GM21360 (cell line): ENCODE measurements around the gene TOR2A.
"Not testable (repeated sequence)": the region's sequence is repeated elsewhere in the genome, so short reads cannot be mapped to it uniquely, and the experiment has no call there.

Experiments
- ATAC-seq: cut with Tn5 transposase; IDR thresholded peaks from one replicate; pipeline ENCODE4 v1.9.1; 2021; ENCODE audit warnings: mild to moderate bottlenecking, moderate library complexity; ENCODE audit not compliant: unreplicated experiment

TOR2A gene

DNA sequence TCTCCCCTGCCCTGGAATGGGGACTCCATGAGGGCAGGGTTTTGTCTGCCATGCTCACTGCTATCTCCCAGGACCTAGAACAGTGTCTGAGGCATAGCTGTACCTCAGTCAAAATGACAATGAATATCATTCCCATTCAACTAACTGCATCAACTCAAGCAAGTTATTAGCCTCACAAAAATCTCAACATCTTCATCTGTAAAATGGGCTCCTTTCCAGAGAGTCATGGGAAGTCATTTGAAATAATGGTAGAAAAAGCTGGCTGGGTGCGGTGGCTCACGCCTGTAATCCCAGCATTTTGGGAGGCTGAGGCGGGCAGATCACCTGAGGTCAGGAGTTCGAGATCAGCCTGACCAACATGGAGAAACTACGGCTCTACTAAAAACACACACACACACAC lies 34.0 kb upstream of the TOR2A start:
- no peak for ATAC-seq

DNA sequence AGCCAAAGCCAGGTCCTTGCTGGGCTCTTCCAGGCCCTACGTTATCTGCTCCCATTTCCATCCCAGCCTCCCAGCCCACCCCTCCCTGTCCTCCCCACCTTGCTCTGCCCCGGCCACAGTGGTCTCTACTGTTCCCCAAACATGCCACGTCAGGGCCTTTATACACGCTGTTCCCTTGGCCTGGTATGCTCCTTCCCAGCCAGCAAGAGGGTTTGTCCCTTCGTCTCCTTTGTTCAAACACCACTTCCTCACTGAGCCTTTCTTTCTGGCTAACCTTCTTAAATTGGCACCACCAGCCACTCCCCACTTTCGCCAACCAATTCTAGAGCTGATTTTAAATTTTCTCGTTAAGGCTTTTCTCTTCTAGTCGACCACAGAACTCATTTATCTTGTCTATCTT lies 33.6 kb upstream of the TOR2A start:
- ATAC-seq: no peak

DNA sequence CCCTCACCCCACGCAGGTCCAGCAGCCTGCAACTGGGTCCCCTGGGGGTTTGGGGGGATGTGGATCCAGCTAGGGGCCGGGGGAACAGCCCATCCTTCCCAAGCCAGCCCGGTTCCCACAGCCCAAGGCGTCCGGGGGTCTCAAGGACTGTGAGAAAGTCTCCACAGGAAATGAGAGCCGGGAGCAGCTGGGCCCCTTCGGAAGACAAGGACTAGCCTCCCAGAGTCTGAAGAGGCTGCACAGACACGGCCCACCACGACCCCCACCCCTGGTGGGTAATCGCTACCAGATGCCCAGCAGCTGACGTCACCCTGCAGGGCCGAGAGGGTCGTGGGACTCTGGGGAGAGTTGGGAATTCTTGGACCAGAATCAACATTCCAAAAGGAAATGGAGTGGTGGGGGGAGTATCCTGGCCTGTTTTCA lies 32.8 kb upstream of the TOR2A start:
- no peak for ATAC-seq

DNA sequence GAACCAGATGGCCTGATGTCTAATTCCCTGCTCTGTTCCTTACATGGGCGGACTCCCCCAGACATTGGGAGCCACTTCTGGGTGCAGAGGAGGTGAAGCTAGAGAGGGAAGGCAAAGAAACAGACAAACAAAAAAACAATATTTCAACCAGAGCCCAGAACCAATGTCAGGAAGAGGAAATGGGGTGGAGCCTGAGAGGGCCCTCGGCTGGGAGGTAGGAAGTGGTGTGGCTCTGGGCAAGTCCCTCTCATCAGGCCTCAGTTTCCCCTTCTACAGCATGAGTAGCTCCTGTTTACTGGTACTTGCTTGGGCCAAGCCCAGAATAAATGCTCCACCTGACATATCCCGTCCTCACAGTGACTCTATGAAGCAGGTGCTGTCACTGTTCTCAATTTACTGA lies 32.3 kb upstream of the TOR2A start:
- ATAC-seq: no peak

DNA sequence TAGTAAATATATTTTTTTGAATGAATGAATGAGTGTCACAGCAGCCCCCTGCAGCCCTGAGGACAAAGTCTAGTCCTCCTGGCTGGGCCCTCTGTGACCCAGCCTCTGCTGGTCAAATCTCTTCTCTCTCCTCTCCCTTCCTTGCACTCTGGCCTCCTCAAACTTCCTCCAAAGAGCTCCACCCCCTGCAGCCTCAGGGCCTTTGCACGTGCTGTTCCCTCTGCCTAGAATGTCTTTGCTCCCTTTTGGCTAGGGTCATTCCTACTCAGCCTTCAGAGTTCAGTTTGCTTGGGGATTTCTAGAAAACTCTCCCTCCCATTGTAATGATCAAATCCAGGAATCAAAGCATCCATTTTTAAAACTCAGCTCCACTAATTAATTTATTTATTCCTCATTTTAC lies 30.3 kb upstream of the TOR2A start:
- ATAC-seq: no peak

DNA sequence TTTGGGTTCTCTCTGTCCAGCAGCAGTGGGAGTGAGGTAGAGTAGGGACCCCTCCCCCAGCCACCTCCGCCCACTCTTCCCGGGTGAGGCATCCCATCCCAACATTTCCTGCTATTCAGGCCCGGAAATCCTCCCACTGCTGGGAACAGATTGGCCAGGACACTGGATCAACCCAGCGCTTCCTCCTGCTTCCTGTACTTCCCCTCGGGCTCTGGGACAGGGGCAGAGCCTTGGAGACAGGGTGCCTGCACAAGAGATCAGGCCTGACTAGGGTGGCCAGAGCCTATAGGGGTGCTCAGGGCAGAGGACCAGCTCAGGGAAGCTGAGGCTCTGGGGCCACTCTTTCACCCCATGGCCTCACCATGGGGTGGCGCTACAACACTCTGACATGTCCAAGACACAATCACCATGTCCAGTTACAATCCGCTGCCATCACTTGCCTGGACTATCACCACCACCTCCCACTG lies 28.9 kb upstream of the TOR2A start:
- ATAC-seq: no peak

DNA sequence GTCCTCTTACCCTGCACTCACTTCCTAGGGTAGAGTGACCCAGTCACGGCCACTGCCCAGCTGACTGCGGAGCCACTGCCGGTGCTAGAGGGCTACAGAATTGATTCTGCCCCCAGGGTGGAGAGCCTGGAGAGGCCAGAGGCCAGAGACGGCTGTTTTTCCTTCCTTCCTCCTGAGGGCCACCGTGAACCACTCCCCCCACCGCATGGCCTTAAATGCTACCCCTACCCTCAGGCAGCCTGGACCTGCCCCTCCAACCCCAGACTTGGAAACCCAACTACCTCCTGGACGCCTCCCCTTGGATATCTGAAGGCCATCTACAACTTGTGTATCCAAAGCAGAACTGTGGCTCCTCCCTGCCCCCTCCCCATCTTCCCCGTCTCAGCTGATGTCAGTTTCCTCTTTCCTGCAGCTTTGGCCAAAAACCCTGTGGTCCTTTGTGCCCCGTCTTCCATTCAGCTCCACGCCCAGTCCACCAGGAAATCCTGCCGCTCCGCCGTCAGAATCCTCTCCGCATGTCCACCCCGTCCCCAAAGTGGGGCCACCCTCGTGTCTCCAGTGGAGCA lies 27.1 kb upstream of the TOR2A start:
- ATAC-seq: no peak

DNA sequence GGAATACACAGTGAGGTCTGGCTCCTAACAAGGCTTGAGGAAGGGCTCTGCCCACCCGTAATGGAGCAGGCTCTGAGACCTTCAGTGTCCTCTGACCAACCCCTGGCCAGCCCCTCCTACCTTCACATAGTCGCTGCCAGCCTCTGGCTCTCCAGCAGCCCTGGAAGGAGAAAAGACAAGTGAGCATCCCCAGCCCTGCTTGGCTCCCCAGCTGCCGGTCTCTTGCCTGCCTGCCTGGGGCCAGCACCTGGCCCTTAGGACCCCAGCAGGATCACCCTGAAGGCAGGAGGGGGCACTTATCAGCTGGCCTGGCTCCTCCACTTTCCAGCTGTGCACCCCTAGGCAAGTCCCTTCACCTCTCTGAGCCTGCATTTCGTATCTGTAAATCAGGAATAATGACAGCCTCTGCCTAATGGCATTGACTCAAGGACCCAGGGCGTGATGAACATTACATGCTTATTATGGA lies 26.4 kb upstream of the TOR2A start:
- no peak for ATAC-seq

DNA sequence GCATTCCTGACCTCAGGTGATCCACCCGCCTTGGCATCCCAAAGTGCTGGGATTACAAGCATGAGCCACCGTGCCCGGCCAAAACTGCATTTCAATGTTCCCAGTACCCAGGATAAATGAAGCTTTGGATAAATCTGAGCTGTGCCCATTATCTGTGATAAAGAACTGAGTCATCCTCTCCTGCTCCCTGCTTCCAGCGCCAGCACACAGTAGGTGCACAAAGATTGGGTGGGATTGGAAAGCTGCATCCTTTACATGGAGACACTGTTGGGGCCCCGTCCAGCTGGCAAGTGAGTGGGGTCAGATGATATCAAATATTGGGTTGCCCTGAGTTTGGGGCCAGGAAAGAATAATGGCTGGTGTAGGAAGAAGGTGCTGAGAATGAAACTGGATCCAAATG lies 26.0 kb upstream of the TOR2A start:
- no peak for ATAC-seq

DNA sequence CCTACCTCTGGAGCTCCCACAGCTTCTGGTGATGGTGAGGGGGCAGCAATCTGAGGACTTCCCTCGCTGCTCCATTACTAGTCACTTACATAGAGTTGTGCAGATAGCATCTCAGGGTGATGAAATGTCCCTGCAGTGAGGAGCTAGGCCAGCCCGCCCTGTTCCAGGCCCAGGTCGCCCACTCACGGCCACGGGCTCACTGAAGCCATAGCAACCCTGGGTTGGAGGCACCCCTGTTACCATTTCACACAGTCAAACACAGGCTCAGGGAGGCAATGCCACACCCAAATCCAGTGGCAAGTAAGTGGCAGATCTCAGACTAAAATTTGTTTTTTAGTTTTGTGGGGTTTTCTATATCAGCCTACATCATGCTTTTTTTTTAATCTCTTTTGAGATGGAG lies 23.7 kb upstream of the TOR2A start:
- no peak for ATAC-seq

DNA sequence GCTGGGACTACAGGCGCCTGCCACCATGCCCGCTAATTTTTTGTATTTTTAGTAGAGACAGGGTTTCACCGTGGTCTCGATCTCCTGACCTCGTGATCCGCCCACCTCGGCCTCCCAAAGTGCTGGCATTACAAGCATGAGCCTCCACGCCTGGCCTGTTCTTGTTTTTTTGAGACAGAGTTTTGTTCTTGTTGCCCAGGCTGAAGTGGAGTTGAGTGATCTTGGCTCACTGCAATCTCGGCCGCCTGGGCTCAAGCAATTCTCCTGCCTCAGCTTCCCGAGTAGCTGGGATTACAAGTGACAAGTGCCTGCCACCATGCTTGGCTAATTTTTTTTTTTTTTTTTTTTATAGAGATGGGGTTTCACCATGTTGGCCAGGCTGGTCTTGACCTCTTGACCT lies 21.7 kb upstream of the TOR2A start:
- not testable (repeated sequence) for ATAC-seq

DNA sequence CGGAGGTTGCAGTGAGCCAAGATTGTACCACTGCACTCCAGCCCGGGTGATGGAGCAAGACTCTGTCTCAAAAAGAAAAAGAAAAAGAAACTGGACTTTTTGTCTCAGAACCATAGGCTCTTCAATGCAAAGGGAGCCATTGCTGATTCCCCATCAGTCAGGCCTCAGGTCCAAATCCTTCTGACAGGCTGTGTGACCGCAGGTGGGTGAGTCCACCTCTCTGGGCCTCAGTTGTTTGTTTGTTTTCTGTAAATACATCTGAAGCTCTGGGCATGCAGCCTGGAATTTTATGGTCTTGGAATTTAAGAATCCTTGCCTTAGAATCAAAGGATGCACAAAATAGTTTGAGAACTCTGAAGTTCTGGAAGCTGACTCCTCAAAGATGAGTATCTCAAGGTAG lies 21.1 kb upstream of the TOR2A start:
- no peak for ATAC-seq

DNA sequence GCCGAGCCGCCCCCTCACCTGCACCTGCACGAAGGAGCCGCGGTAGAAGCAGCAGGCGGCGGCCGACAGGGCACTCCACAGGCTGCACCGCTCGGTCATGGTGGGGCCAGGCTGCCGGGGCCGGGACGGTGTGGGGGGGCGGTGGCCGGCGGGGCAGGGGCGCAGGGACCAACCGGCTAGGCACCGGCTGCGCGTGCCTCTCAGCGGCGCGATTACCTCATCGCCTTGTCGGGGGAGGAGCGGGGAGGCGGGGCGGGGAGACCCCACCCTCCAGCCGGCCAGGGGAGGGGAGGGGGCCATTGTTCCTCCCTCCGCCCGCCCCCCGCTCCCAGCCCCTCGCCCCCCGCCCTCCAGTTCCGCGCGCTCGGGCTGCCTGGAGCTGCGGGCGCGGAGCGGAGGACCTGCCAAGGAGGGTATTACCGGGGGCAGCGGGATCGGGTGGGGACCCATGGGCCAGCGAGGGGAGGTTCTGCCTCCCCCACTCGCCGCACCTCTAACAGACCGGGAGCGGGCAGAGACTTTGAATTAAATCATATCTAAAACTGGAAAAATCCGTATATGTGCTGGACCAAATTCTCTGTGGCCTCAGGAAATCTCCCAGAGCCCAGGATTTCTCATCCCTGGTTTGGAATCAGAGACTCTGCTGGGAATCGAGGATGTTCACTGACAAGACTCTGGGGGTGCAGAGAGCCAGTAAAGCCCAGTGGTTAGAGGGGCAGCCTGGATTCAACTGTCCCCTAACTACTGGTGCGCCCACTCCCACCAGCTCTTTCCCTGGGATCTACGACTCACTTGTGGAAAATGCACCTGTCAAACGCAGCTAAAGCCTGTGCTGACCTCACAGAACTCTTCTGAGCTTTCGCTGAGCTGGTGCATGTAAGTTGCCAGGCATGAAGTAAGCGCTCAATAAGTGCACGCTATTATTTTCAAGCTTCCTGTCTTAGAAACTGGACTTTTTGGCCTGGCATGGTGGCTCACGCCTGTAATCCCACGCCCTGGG lies 20.3 kb upstream of the TOR2A start:
- ATAC-seq: no peak

DNA sequence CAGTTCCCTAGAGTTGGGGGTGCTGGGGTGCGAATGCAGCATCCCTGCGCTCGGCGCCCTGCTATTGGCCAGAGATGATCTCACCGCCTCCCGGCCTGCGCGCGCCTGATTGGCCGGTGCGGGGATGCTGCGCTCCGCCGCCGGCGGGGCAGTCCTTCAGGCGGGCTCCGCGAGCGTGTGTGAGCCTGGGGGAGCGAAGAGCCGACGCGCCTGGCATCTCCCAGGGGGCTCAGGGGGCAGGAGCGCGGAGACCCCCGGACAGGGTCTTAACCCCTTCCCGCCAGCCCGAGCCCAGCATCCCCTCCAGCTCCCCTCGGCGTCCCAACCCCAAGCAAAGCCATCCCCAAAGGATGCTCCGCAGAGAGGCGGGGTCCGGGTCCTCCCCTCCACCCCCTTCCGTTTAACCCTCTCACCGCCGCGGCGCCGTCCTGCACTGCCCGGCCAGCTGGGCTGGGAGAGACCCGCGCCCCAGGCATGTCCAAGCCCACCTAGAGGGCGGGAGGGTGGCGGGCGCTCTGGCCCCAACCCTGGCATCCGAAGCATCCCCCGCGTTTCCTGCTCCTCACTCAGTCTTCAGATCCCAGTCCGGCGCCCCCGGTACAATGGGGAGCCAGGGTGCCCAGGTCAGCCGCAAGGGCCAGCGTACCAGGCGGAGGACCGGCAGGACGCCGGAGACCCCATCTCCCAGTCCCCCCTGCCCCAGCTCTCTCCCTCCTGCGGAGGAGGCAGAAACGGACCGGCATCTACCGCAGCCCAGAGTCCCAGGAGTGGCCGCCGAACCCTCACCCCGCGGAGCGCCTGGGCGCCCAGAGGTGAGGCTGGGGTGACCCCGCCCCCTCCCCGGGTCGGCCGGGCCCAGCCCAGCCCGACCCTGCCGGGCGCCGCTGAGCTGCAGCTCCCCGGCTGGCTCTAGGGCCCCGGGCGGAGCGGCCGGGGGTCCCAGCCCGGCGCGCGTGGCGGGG lies 19.3 kb upstream of the TOR2A start:
- ATAC-seq: no peak

DNA sequence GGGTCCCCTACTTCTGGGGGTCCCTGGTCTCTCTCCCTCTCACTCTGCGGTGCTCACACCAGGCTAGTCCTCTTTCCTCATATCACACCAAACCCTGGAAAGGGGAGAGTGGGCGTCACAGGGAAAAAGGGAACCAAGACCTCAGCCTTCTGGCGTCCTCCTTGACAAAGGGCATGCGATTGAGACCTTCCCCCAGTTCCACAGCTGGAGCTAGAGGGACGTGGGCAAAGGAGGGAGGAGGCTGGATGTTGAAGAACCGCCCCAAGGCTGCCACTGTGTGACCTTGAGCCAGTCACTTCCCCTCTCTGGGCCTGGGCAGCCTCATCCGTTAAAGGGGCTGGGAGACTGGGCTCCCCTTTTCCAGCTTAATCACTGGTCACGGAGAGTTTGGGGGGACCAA lies 18.5 kb upstream of the TOR2A start:
- no peak for ATAC-seq

DNA sequence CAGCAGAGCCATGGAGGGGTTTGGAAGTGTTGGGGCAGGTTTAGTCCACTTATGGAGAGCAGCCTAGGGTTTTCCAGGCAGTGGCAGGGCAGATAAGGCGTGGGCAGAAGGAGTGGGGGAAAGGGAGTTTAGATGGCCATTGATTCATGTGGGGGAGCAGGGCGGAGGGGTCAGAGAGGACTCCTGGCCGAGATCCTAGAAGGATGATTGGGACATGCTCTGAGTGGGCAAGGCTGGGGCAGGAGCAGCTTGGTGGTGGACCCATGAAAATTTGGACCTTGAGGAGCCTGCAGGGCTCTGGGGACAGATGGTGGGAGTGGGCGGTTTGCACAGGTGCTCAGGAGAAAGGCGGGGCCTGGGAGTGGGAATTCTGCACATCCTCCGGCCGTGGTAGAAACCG lies 18.1 kb upstream of the TOR2A start:
- ATAC-seq: no peak

DNA sequence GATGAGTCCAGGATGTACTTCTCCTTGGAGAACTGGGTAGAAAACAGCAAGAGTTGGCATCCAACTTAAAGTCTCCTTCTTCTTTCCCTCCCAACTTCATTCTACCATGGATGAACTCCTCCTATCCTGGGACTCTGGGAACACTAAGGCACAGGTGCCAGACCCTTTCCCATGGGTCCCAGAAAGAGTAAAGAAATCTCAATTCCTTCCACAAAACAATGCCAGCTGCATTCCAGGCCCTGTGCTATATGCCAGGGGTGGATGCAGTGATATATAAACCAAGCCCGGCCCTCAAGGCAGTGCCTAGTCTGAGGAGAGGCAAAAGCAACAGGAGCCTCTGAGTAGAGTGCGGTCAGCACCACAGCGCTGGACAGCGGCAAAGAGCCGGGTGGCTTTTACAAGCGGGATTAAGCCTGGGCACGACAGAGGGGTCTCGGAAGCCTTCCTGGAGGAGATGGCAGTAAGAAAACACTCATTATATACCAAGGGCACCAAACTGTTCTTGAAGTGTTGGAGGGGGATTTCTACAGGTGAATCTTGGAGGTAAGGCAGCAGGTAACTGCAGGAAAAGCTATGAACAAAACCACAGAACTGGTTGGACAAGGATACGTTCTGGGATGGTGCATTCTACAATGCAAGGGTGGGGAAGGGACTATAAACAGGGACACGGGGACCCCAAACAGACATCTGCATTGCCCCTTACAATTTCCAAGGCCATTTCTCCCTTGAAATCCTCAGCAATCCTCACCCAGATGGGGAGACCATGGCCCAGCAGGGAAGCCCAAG lies 16.4 kb upstream of the TOR2A start:
- ATAC-seq: no peak

DNA sequence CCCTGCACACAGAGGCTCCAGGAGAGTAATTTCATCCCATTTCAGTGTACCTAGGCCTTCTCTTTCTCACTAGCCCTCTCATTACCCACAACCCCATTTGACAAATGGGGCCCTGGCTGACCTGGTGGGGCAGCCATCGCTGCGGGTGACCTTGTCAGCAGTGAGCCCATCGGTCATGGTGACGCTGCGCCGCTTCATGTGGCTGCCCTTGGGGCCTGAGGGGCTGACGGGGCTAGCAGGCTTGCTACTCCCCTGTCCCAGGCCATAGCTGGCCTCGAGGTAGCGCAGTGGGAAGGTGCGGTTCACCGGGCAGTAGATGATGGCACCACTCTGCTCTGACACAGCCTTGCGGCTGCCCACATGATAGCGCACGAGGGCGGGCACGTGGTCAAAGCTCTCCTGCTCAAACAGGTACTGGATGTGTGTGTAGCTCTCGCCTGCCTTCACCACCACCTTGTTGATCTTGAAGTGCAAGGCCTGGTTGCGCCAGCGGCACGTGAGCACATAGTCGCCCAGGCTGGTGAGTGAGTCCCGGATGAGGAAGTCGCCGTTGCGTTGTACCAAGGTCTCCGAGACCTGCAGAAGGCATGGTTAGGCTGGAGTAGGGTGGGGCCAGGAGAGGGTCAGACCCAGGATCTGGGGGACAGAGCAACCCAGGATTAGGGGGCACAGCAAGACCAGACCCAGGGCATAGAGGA lies 14.1 kb upstream of the TOR2A start:
- no peak for ATAC-seq

DNA sequence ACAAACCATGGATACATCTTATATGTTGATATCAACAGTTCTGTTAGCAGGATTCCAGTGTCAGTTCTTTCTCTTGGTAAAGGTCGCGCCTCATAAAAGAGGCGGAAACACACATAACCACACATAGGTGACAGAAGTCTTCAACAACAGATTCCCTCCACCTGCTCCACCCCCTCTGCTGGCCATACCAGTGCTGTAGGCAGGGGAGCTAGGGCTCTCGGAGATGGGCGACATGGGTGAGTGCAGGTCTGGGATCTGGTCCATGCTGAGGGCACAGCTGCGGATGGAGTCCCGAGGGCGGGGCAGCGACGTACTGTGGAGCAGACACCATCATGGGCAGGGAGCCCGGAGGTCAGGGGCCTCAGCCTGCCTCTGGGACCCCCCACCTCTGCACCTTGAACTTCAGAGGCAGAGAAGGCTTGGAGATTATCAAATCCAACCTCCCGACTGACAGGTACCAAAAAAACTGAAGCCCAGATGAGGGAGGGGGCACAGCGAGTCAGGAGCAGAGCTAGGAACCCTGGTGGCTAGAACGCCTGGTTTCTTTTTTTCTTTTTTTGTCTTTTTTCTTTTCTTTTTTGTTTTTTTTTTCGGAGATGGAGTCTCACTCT lies 12.0 kb upstream of the TOR2A start:
- no peak for ATAC-seq
